Stimulated activated CD4-positive, alpha-beta T cell treated with anti-CD3 and anti-CD28 coated beads, Interleukin-15, amount 100 ng/mL, for 24 hours (primary cell): ENCODE data around the gene KCNJ3.
"Not testable (repeated sequence)": the region's sequence is repeated elsewhere in the genome, so short reads cannot be mapped to it uniquely, and the experiment has no call there.

Source experiments
- DNase-seq: peaks from one replicate; pipeline ENCODE4 v3.0.0-alpha.2; 2020

The KCNJ3 gene

GRCh38 chr2:154850532-154850931 lies 152.0 kb downstream of the KCNJ3 start:
- no peak for DNase-seq

- DNase-seq, result no peak
Measured at GRCh38 chr2:154855138-154855537, 156.6 kb downstream of the KCNJ3 start.

- DNase-seq, result not testable (repeated sequence)
Measured at GRCh38 chr2:154867151-154867550, 168.7 kb downstream of the KCNJ3 start.

GRCh38 chr2:154875999-154876398 lies 177.5 kb downstream of the KCNJ3 start:
- DNase-seq, result no peak

GRCh38 chr2:154882725-154883124 lies 184.2 kb downstream of the KCNJ3 start:
- DNase-seq, result no peak

- no peak for DNase-seq
Measured at GRCh38 chr2:154886316-154886715, 187.8 kb downstream of the KCNJ3 start.

GRCh38 chr2:154898269-154898668 lies 199.8 kb downstream of the KCNJ3 start:
- DNase-seq, result no peak

GRCh38 chr2:154901063-154901462 lies 202.6 kb downstream of the KCNJ3 start:
- no peak for DNase-seq
